Kidney (tissue), 14 donors: Measurements from ENCODE around the gene SLFN11. TPM values are rescaled to one million over a fixed set of nuclear protein-coding genes. Genes with fewer than 3 reads are reported as not detected.

Experiments used
- DNase-seq, 5 donors: peaks; one replicate each; pipeline ENCODE4 v3.0.0-alpha.2; 2013 to 2020
- FAIRE-seq: peaks from 2 replicates; lab custom pipeline; 2012; peaks lifted over from hg19 to GRCh38; lab: Jason Lieb, UNC
- H3K27ac ChIP-seq, 2 donors: one replicate each; pipeline ENCODE4 v1.7.0; 2013; ENCODE audit warnings: low read depth in 2 of 2, low read length in 2 of 2, inconsistent platforms in 1 of 2
- H3K27me3 ChIP-seq: one replicate; pipeline ENCODE4 v1.7.1; 2013; ENCODE audit warnings: low read length, inconsistent platforms; ENCODE audit not compliant: control insufficient read depth, insufficient read depth
- H3K36me3 ChIP-seq, 3 donors: one replicate each; pipeline versions ENCODE4 v1.7.0 to v1.7.1; 2013; ENCODE audit warnings: low read length in 3 of 3, control low read depth in 1 of 3, inconsistent platforms in 1 of 3; ENCODE audit not compliant: insufficient read depth in 3 of 3, control insufficient read depth in 2 of 3
- H3K4me1 ChIP-seq, 3 donors: one replicate each; pipeline versions ENCODE4 v1.7.0 to v1.7.1; 2013; ENCODE audit warnings: low read length in 3 of 3, inconsistent platforms in 1 of 3, low read depth in 1 of 3; ENCODE audit not compliant: control insufficient read depth in 2 of 3, insufficient read depth in 2 of 3
- H3K4me3 ChIP-seq, 3 donors: one replicate each; pipeline versions ENCODE4 v1.7.0 to v1.8.1; 2013; ENCODE audit warnings: low read length in 3 of 3, control low read depth in 1 of 3, inconsistent platforms in 1 of 3
- H3K9ac ChIP-seq, 3 donors: one replicate each; pipeline versions ENCODE4 v1.7.0 to v1.7.1; 2013; ENCODE audit warnings: low read length in 3 of 3, control low read depth in 1 of 3, inconsistent platforms in 1 of 3
- H3K9me3 ChIP-seq, 3 donors: one replicate each; pipeline versions ENCODE4 v1.7.0 to v1.7.1; 2013; ENCODE audit warnings: low read length in 3 of 3, control low read depth in 1 of 3, inconsistent platforms in 1 of 3; ENCODE audit not compliant: control insufficient read depth in 2 of 3, insufficient read depth in 1 of 3
- intact Hi-C: fragments of 100-400 bp; cut with DNase I; formaldehyde crosslinking; loops from one replicate; pipeline ENCODE4 v1.11.1; 2022
- polyA plus RNA-seq: library from polyadenylated mRNA; stranded (reverse); fragments of 350-450 nt; fragmentation: Illumina TruSeq; extraction: RNeasy Lipid Tissue Mini Kit (QIAGEN cat#74804); gene quantifications from one replicate; pipeline ENCODE4 v1.2.3, GENCODE V29; 2014; ENCODE audit warnings: low read depth, low replicate concordance; ENCODE audit not compliant: insufficient read depth
- total RNA-seq: library from RNA; stranded (reverse); fragmentation: NEBNext Ultra II Directional; extraction: Animal tissue kit (Norgen Biotek cat#: 25700); gene quantifications from one replicate; pipeline ENCODE4 v1.2.1, GENCODE V29; 2021
- TF ChIP-seq, protein P1 (sequence below): IDR thresholded peaks from 3 replicates; pipeline ENCODE4 v1.5.1; 2012; ENCODE audit warnings: mild to moderate bottlenecking, moderate library complexity, borderline replicate concordance; ENCODE audit not compliant: insufficient read depth; ENCODE audit errors: extremely low read depth
- donor health status: control.
- donor health status: control.
- donor health status: control.
- donor health status: control.
- donor health status: control.
- donor health status: DM: yes; HTN: yes; CAD: no.
- donor health status: Normal renal cell carcinoma (clear cell type).

Gene SLFN11
- total and polyA plus RNA-seq, 2 donors from 2014 or later = 4.0 to 31.9 TPM

DNA sequence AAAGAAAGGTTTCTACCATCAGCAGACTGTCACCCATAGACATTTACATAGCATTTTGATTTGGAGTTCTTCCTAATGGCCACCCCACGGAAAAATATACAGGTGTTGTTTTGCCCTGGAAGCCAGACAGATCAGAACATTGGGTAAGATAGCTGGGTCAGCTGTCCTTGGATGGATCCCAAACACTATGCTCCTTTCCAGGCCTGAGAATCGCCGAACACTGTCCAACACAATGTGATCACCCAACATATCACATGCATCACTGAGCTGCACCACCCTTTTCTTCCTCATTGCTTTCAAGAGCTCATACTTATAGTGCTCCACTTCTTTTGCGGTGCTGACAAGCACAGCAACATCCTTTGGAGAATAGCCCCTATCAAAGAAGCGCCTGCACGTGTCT lies 21.1 kb downstream of the SLFN11 start:
- no peak overlapping the region for H3K9ac ChIP-seq
- FAIRE-seq = no peak
- H3K36me3 ChIP-seq = peaks cover 0 to 2% (median 0%) of the 10 kb centered on the region in 3 donors

DNA sequence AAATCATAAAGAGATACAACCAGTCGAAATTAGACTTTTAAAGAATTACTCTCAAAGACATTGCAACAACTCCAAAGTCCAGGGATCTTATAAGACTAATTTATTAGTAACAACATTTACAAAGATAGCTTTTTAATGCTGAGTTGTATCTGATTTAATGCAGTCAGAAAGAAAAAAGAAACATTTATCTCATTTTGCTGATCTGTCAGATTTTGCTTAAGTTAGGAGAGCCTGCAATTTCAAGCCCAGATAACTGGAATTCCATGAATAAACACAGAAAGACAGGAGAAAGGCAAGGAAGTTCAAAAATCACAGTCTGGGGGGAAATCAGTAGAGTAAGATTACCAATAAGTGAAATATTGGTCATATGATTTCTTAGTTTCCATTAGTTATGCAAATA lies 22.9 kb downstream of the SLFN11 start:
- no peaks in the 10 kb centered on the region for H3K36me3 ChIP-seq
- H3K4me1 ChIP-seq = no peaks in the 10 kb centered on the region
- intact Hi-C loops = no loop called here
- DNase-seq (no peak), FAIRE-seq (peak; percentile 65)
- H3K27me3 ChIP-seq = peaks cover 5% of the 10 kb centered on the region
- H3K9ac ChIP-seq = no peak overlapping the region
- no peak overlapping the region for H3K4me3 ChIP-seq
- H3K9me3 ChIP-seq = no peaks in the 10 kb centered on the region
- H3K27ac ChIP-seq = no peak overlapping the region
- TF ChIP-seq, protein P1, sequence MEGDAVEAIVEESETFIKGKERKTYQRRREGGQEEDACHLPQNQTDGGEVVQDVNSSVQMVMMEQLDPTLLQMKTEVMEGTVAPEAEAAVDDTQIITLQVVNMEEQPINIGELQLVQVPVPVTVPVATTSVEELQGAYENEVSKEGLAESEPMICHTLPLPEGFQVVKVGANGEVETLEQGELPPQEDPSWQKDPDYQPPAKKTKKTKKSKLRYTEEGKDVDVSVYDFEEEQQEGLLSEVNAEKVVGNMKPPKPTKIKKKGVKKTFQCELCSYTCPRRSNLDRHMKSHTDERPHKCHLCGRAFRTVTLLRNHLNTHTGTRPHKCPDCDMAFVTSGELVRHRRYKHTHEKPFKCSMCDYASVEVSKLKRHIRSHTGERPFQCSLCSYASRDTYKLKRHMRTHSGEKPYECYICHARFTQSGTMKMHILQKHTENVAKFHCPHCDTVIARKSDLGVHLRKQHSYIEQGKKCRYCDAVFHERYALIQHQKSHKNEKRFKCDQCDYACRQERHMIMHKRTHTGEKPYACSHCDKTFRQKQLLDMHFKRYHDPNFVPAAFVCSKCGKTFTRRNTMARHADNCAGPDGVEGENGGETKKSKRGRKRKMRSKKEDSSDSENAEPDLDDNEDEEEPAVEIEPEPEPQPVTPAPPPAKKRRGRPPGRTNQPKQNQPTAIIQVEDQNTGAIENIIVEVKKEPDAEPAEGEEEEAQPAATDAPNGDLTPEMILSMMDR = no peak

More for the DNA sequence above, 21.1 kb downstream of the SLFN11 start:
- TF ChIP-seq, protein P1 = no peak
- H3K4me1 ChIP-seq = no peaks in the 10 kb centered on the region
- no peak overlapping the region for H3K27ac ChIP-seq
- H3K9me3 ChIP-seq = no peaks in the 10 kb centered on the region
- DNase-seq = no peak
- intact Hi-C loops = no loop called here
- peaks cover 2% of the 10 kb centered on the region for H3K27me3 ChIP-seq
- H3K4me3 ChIP-seq = no peak overlapping the region

DNA sequence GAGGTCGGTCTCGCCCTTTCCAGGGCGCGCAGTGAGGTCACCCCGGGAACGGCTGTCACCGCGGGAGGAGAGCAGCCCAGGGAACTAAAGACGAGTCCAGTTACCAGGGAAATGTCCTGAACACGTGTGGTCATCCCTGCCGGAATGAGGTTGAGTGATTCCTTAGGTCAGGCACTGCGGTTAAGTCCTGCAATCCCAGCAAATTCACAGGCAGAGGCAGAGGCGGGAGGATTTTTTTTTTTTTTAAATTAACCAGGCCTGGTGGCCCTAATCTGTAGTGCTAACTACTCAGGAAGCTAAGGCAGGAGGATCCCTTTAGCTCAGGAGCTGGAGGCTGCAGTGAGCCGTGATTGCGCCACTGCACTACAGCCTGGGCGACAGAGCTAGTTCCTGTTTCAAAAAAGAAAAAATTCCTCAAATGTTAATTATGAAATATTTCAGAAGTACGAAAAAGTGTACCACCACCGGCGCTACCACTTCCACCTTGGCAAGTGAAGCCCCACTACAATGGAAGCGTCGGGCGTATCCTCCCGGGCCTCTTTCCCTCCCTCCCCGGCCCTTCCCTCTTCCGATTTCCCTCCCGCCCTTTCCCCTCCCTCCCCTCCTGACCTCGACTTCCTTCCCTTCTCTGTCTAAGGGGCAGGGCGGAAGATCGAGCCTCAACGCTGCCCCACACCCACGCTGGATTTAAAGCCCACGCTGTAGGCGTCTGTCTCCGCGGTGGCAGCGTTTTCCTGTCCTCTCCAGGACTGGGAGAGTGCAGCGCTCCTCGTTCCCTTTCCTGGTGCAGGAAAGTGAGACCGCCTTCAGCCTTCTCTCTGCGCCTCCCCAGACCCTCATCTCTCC lies 27.3 kb downstream of the SLFN11 start:
- Histone ChIP-seq H3K4me3 (peak overlapping the region; percentile 6 to 54 (median 32)), H3K9me3 (no peaks in the 10 kb centered on the region), H3K9ac (peak overlapping the region in 1 of 3 donors; percentile 38), H3K27me3 (peaks cover 19% of the 10 kb centered on the region), H3K27ac (peak overlapping the region; percentile 3 to 51), H3K4me1 (no peaks in the 10 kb centered on the region), H3K36me3 (no peaks in the 10 kb centered on the region)
- TF ChIP-seq, protein P1 = no peak
- peak; percentile 35 to 85 (median 52) for DNase-seq
- intact Hi-C loops = no loop called here
- no peak for FAIRE-seq
